Globus pallidus (tissue), 1 donor: ENCODE data around the gene MRPS35.

Experiments
- DNase-seq: peaks from one replicate; pipeline ENCODE4 v3.0.0-alpha.2; 2015; ENCODE audit warnings: low spot score

The MRPS35 gene

GRCh38 chr12:27710592-27711316 is at the start of gene MRPS35:
MRPS35 (plus strand) TSS chr12:27710832; CDS start chr12:27710844, 12 bp downstream.
- peak; percentile 88 for DNase-seq

GRCh38 chr12:27665704-27666103 is 44.9 kb upstream of the MRPS35 start:
- DNase-seq: no peak

GRCh38 chr12:27666510-27666909 is 44.1 kb upstream of the MRPS35 start:
- DNase-seq: no peak

- DNase-seq: no peak
Measured at GRCh38 chr12:27667540-27667939, 43.1 kb upstream of the MRPS35 start.

- DNase-seq: no peak
Measured at GRCh38 chr12:27672051-27672450, 38.6 kb upstream of the MRPS35 start.

- no peak for DNase-seq
Measured at GRCh38 chr12:27672643-27673042, 38.0 kb upstream of the MRPS35 start.

- no peak for DNase-seq
Measured at GRCh38 chr12:27673101-27673718, 37.4 kb upstream of the MRPS35 start.

GRCh38 chr12:27674989-27675388 is 35.6 kb upstream of the MRPS35 start:
- DNase-seq: no peak

GRCh38 chr12:27680619-27681018 is 30.0 kb upstream of the MRPS35 start:
- no peak for DNase-seq

GRCh38 chr12:27682534-27682933 is 28.1 kb upstream of the MRPS35 start:
- no peak for DNase-seq

GRCh38 chr12:27685274-27685673 is 25.4 kb upstream of the MRPS35 start:
- no peak for DNase-seq

- no peak for DNase-seq
Measured at GRCh38 chr12:27686147-27686546, 24.5 kb upstream of the MRPS35 start.

GRCh38 chr12:27688671-27689070 is 22.0 kb upstream of the MRPS35 start:
- no peak for DNase-seq

GRCh38 chr12:27689558-27690180 is 21.0 kb upstream of the MRPS35 start:
- no peak for DNase-seq

- DNase-seq: no peak
Measured at GRCh38 chr12:27693403-27693802, 17.2 kb upstream of the MRPS35 start.

- no peak for DNase-seq
Measured at GRCh38 chr12:27695556-27696292, 14.9 kb upstream of the MRPS35 start.

- DNase-seq: no peak
Measured at GRCh38 chr12:27696293-27696652, 14.4 kb upstream of the MRPS35 start, which contains the start of gene REP15. REP15 (plus strand) TSS chr12:27696447; CDS start chr12:27696563, 116 bp downstream.

- DNase-seq: no peak
Measured at GRCh38 chr12:27696864-27697564, 13.6 kb upstream of the MRPS35 start.

GRCh38 chr12:27703720-27704452 is 6.7 kb upstream of the MRPS35 start:
- peak; percentile 59 for DNase-seq

GRCh38 chr12:27705263-27705662 is 5.4 kb upstream of the MRPS35 start:
- no peak for DNase-seq

GRCh38 chr12:27707216-27707615 is 3.4 kb upstream of the MRPS35 start:
- DNase-seq: no peak
